Activated CD4-positive, CD25-positive, alpha-beta regulatory T cell (primary cell): ENCODE data around the gene SPPL2A.
A peak's percentile ranks its signal among the peaks of the same experiment; 100 is the strongest.
"Not testable (repeated sequence)": the region's sequence is repeated elsewhere in the genome, so short reads cannot be mapped to it uniquely, and the experiment has no call there.

Experiments
- DNase-seq, 4 experiments: peaks; one replicate each; lab custom pipeline; 2025; lab: John Stamatoyannopoulos, UW

The SPPL2A gene

GRCh38 chr15:50765195-50765967, at the start of gene SPPL2A:
TSS of gene SPPL2A (minus strand) at chr15:50765706. CDS start at chr15:50765533, 173 bp downstream.
- DNase-seq: peak; percentile 53 to 67 (median 62)

- DNase-seq: no peak
These were observed 49.1 kb upstream of the SPPL2A start for GRCh38 chr15:50814634-50815033.

DNA sequence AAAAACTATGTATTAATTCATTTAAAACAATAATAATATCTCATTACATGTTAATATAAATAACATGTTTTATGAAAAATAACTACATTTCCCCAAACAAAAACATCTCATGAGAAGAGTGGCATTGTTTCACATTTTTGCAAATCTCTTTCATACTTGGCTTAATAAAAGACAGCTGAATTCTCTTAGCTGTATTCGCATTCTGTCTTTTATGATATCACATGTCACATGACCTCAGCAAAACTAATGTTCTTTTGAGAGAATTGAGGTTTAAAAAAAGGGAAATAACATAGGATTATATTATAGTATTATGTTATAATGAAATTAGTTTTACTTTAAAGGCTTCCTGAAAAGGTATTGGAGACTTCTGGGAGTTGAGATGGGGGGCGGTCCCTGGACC, 48.4 kb upstream of the SPPL2A start:
- no peak for DNase-seq

- no peak for DNase-seq
These were observed 47.6 kb upstream of the SPPL2A start for GRCh38 chr15:50813089-50813488.

- DNase-seq: not testable (repeated sequence)
These were observed 46.6 kb upstream of the SPPL2A start for GRCh38 chr15:50812181-50812506.

DNA sequence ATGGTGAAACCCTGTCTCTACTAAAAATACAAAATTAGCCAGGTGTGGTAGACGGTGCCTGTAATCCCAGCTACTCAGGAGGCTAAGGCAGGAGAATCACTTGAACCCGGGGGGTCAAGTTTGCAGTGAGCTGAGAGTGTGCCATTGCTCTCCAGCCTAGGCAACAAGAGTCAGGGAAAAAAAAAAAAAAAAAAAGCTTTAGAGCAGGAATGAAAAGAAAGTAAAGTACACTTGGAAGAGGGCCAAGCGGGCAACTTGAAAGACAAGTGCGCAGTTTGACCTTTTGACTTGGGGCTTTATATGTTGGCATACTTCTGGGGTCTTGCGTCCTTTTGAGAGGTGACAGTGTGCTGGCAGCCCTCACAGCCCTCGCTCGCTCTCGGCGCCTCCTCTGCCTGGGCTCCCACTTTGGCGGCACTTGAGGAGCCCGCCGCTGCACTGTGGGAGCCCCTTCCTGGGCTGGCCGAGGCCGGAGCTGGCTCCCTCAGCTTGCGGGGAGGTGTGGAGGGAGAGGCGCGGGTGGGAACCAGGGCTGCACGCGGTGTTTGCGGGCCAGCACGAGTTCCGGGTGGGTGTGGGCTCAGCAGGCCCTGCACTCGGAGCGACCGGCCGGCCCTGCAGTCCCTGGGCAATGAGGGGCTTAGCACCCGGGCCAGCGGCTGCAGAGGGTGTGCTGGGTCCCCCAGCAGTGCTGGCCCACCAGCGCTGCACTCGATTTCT, 46.1 kb upstream of the SPPL2A start:
- not testable (repeated sequence) for DNase-seq

- DNase-seq: no peak
These were observed 44.6 kb upstream of the SPPL2A start for GRCh38 chr15:50810128-50810527.

GRCh38 chr15:50808728-50809127, 43.2 kb upstream of the SPPL2A start:
- no peak for DNase-seq

- no peak for DNase-seq
These were observed 38.1 kb upstream of the SPPL2A start for GRCh38 chr15:50803479-50804180.

GRCh38 chr15:50800715-50801114, 35.2 kb upstream of the SPPL2A start:
- DNase-seq: no peak

GRCh38 chr15:50798684-50799083, 33.2 kb upstream of the SPPL2A start:
- DNase-seq: no peak

DNA sequence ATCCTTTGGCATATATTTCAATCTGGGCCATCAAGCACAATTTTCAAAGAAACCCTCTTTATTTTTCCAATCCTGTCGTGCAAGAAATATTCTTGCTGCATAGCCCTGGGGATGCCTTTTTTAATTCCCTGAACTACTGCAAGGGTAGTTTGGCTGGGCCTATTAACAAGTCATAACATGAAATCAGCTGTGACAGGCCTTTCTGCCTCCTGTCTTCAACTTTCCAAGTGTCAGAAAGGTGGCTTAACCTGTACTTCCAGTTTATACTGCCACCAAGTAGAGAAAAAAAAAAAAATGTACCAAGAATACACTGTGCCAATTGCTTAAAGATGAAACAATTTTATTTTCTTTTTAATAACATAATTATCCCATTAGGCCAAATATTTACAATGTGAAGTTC, 32.4 kb upstream of the SPPL2A start:
- no peak for DNase-seq

- no peak for DNase-seq
These were observed 26.0 kb upstream of the SPPL2A start for GRCh38 chr15:50791486-50791885.

DNA sequence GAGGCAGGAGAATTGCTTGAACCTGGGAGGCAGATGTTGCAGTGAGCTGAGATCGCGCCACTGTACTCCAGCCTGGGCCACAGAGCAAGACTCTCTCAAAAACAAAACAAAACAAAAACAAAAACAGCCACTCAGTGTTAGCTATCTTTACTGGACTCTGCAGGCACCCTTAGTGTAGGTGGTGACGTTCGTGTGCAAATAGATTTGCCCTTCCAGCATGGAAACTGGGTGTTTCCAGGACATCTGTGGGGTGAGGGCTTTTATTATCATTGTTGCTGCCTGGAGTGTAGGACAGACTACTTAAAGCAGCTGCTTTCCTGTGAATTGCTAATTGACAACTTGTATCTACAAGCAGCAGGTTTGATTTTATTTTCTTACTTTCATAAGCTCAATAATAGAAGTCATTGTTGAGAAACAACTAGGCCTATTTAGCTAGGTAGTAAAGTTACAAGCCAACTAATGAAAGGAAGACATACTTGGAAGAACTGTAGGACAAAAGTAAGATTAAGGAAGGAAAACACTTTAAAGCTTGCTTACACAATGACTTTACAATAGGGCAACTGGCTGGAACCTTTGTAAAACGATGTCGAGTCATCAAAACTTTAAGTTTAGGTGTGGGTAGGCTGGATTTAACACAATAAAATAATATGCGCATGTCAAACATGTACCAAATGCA, 25.4 kb upstream of the SPPL2A start:
- no peak for DNase-seq

DNA sequence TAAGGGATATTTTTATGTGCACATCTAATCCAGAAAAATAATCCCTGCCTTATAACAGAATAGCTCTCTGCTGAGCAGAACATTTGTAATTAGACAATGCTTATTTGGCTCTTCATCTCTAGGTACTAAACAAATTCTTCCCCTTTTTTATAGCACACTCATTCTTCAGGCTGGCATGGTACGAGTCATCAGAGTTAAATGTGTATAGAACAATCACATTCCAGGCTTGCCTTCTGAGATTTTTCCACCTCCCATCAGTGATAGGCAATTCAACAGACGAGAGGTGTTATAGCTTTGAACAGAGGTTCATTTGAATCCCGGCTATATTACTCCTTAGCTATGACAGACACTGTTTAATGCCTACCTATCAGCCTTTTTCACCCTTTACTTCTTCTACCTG, 21.4 kb upstream of the SPPL2A start:
- DNase-seq: no peak

- no peak for DNase-seq
These were observed 20.9 kb upstream of the SPPL2A start for GRCh38 chr15:50786438-50786837.

DNA sequence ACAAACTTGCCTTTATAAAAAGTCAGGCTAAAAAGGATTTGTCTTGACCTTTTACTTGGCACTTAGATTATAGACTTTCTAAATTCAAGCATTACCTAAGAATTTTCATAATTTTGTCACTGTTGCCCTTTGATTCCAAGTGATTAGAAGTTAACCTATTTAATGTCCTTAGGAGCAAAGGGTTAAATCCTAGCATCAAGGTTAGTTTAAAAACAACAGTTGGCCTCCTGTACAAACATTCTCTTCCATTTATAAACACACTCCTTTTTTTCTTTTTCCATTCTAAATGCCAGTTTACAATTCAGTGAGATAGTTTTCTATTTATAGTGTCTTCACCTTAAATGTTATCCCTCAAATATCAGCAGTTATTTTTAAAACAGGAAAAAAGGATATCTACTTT, 18.4 kb upstream of the SPPL2A start:
- no peak for DNase-seq

DNA sequence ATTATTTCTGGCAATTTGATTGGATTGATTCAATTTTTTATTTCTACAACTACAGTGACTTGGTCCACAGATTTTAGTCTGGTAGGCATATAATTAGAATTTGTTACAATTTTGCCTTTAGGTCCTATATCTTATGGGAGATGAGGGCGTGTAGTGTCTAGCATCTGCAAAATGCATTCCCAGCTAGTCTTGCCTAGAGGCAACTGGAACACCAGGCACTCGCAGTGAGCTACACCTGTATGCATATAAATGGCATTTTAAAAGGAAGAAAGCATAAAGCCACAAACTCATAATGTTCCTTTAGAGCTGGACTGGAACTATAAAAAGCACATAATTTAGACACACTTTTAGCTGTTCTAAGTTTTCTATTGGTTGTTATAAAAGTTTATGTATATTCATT, 17.9 kb upstream of the SPPL2A start:
- no peak for DNase-seq

GRCh38 chr15:50778086-50778485, 12.6 kb upstream of the SPPL2A start:
- DNase-seq: no peak

DNA sequence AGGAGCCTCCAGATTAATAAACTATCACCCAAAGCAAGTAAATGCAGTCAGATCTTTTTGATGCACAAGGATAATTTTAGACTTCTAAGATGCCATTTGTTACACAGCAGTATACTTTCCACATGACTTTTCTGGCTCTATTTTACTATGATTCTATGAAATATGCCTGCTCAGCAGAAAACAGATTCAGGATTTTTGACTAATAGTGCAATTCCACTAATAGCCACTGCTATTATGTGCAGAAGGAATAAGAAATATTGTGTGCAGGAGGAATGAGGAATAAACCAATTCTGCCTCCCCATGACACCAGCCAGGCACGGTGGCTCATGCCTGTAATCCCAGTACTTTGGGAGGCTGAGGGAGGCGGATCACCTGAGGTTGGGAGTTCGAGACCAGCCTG, 11.5 kb upstream of the SPPL2A start:
- no peak for DNase-seq

DNA sequence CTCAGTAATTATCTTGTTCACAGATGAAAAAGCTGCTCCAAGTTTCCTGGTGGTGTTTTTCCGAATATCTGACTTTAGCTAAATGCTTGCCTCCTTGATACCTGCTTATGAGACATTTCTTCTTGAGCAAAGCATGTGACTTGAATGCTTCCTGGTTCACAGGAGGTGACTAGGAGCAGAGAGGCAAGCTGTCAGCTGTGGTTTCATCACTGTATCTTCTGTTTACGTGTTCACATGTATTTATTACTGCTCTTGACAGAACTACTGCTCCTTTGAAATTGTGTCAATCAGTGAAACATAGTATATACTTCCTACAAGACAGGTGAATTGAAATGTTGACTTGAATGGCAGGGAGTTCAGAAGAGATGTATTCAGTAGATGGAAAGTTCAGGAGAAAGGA, 8.9 kb upstream of the SPPL2A start:
- DNase-seq: no peak

DNA sequence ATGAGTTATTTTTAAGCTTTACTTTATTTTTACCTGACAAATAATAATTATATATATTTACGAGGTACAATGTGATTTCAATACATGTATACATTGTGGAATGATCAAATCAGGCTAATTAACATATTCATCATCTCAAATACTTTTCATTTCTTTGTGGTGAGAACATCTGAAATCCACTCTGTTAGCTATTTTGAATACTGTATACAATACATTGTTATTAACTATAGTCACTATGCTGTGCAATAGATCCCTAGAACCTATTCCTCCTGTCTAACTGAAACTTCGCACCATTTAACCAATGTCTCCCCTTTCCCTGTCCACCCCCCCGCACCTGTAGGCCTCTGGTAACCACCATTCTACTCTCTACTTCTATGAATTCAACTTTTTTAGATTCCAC, 7.9 kb upstream of the SPPL2A start:
- no peak for DNase-seq
